Neuronal stem cell (in vitro differentiated cells): ENCODE data around the gene SYNDIG1.
A peak's percentile ranks its signal among the peaks of the same experiment; 100 is the strongest.

Source experiments
- DNase-seq: peaks from one replicate; pipeline ENCODE4 v3.0.0-alpha.2; 2013; ENCODE audit warnings: low spot score
- H2AFZ ChIP-seq: one replicate; pipeline ENCODE4 v1.6.1; 2013; ENCODE audit warnings: mild to moderate bottlenecking, low read length, inconsistent platforms
- H2AK5ac ChIP-seq: 2 replicates; pipeline ENCODE4 v1.6.1; 2013; ENCODE audit warnings: low read depth, mild to moderate bottlenecking, inconsistent platforms, low read length, moderate library complexity, mixed read lengths
- H2BK120ac ChIP-seq: 2 replicates; pipeline ENCODE4 v1.6.1; 2013; ENCODE audit warnings: low read depth, mild to moderate bottlenecking, inconsistent platforms, low read length, moderate library complexity, mixed read lengths
- H2BK12ac ChIP-seq: one replicate; pipeline ENCODE4 v1.6.1; 2013; ENCODE audit warnings: low read length, inconsistent platforms
- H2BK15ac ChIP-seq: 2 replicates; pipeline ENCODE4 v1.6.1; 2013; ENCODE audit warnings: mild to moderate bottlenecking, low read length, inconsistent platforms, mixed read lengths
- H2BK5ac ChIP-seq: one replicate; pipeline ENCODE4 v1.6.1; 2013; ENCODE audit warnings: inconsistent platforms, mild to moderate bottlenecking, low read length, moderate library complexity
- H3K14ac ChIP-seq: one replicate; pipeline ENCODE4 v1.6.1; 2013; ENCODE audit warnings: low read length, inconsistent platforms
- H3K18ac ChIP-seq: 2 replicates; pipeline ENCODE4 v1.6.1; 2013; ENCODE audit warnings: low read length, inconsistent platforms
- H3K23ac ChIP-seq: 2 replicates; pipeline ENCODE4 v1.6.1; 2013; ENCODE audit warnings: low read depth, mild to moderate bottlenecking, mixed read lengths, low read length, inconsistent platforms; ENCODE audit not compliant: poor library complexity
- H3K27ac ChIP-seq: replicated peaks from 3 replicates; pipeline ENCODE4 v1.5.1; 2013; ENCODE audit warnings: low read length, inconsistent platforms
- H3K27me3 ChIP-seq, 3 experiments: 2 replicates each; pipeline ENCODE4 v1.6.1; 2013; ENCODE audit warnings: low read length in 3 of 3, mild to moderate bottlenecking in 2 of 3, inconsistent platforms in 1 of 3, low read depth in 1 of 3, mixed read lengths in 1 of 3, moderate library complexity in 1 of 3; ENCODE audit not compliant: control insufficient read depth in 3 of 3, insufficient read depth in 3 of 3
- H3K36me3 ChIP-seq, 2 donors: replicated peaks in 1 of 2; 2 replicates each; pipeline ENCODE4 v1.6.1; 2013; ENCODE audit warnings: low read length in 2 of 2; ENCODE audit not compliant: control insufficient read depth in 2 of 2, insufficient read depth in 2 of 2
- H3K4ac ChIP-seq: 2 replicates; pipeline ENCODE4 v1.6.1; 2013; ENCODE audit warnings: inconsistent platforms, mild to moderate bottlenecking, low read length, moderate library complexity
- H3K4me1 ChIP-seq, 2 donors: 1 replicate in 1 of 2; 2 replicates in 1 of 2; pipeline ENCODE4 v1.6.1; 2013; ENCODE audit warnings: low read length in 2 of 2, low read depth in 1 of 2; ENCODE audit not compliant: control insufficient read depth in 2 of 2, insufficient read depth in 1 of 2
- H3K4me2 ChIP-seq: one replicate; pipeline ENCODE4 v1.6.1; 2013; ENCODE audit warnings: mild to moderate bottlenecking, low read length, inconsistent platforms; ENCODE audit not compliant: insufficient read depth, poor library complexity, severe bottlenecking
- H3K4me3 ChIP-seq, 2 donors: 2 replicates each; pipeline ENCODE4 v1.5.1; 2013; ENCODE audit warnings: low read length in 2 of 2, mild to moderate bottlenecking in 2 of 2, inconsistent platforms in 1 of 2, moderate library complexity in 1 of 2
- H3K79me1 ChIP-seq: one replicate; pipeline ENCODE4 v1.6.1; 2013; ENCODE audit warnings: low read depth, mild to moderate bottlenecking, inconsistent platforms, low read length, moderate library complexity
- H3K9ac ChIP-seq: one replicate; pipeline ENCODE4 v1.6.1; 2013; ENCODE audit warnings: mild to moderate bottlenecking, low read depth, low read length, inconsistent platforms; ENCODE audit not compliant: poor library complexity
- H3K9me3 ChIP-seq, 2 donors: replicated peaks in 1 of 2; 2 replicates each; pipeline versions ENCODE3 to v1.6.1; 2013; ENCODE audit warnings: low read length in 2 of 2, mild to moderate bottlenecking in 2 of 2, inconsistent platforms in 1 of 2, low read depth in 1 of 2, mixed read lengths in 1 of 2, moderate library complexity in 1 of 2; ENCODE audit not compliant: control insufficient read depth in 2 of 2, insufficient read depth in 1 of 2
- H4K8ac ChIP-seq: one replicate; pipeline ENCODE4 v1.6.1; 2013; ENCODE audit warnings: low read depth, mild to moderate bottlenecking, inconsistent platforms, low read length, moderate library complexity
- H4K91ac ChIP-seq: one replicate; pipeline ENCODE4 v1.6.1; 2013; ENCODE audit warnings: low read length, low read depth, mild to moderate bottlenecking, inconsistent platforms; ENCODE audit not compliant: poor library complexity
- WGBS, 2 donors: extraction: QIAGEN DNeasy Blood & Tissue Kit; methylation state at CpG; one replicate each; pipeline ENCODE4 v1.1.7; 2013; ENCODE audit warnings: missing lambda C conversion rate in 2 of 2, mixed read lengths in 1 of 2; ENCODE audit not compliant: insufficient read length in 2 of 2, insufficient replicate concordance in 1 of 2; ENCODE audit errors: extremely low coverage in 2 of 2; 5-methylcytosine and 5-hydroxymethylcytosine counted together

The SYNDIG1 gene

GRCh38 chr20:24560571-24561491 lies 91.4 kb downstream of the SYNDIG1 start:
- Histone ChIP-seq H3K79me1 (no peaks in the 10 kb centered on the region), H4K8ac (no peak overlapping the region), H3K23ac (no peak overlapping the region), H2BK120ac (no peak overlapping the region), H3K9me3 (peaks cover 0 to 4% of the 10 kb centered on the region in 2 donors), H3K4me3 (no peak overlapping the region), H3K18ac (no peak overlapping the region), H3K4me1 (peaks cover 0 to 3% of the 10 kb centered on the region in 2 donors), H2AK5ac (no peak overlapping the region), H3K14ac (no peak overlapping the region), H3K9ac (no peak overlapping the region), H3K27me3 (no peaks in the 10 kb centered on the region), H2BK15ac (no peak overlapping the region), H2BK12ac (no peak overlapping the region), H3K4me2 (no peak overlapping the region), H2BK5ac (no peak overlapping the region), H4K91ac (no peak overlapping the region), H3K4ac (no peak overlapping the region), H3K27ac (no peak overlapping the region), H3K36me3 (no peaks in the 10 kb centered on the region), H2AFZ (no peak overlapping the region)
- no peak for DNase-seq
- WGBS, 2 donors: no CpG with 5 or more reads among the region's 5 CpGs

GRCh38 chr20:24565835-24566351 lies 96.5 kb downstream of the SYNDIG1 start:
- Histone ChIP-seq H3K79me1 (no peaks in the 10 kb centered on the region), H3K14ac (no peak overlapping the region), H2BK15ac (no peak overlapping the region), H3K36me3 (no peaks in the 10 kb centered on the region), H3K27ac (no peak overlapping the region), H3K9ac (no peak overlapping the region), H2BK12ac (no peak overlapping the region), H4K91ac (no peak overlapping the region), H2BK120ac (no peak overlapping the region), H3K4me2 (no peak overlapping the region), H3K4me1 (peaks cover 0 to 3% of the 10 kb centered on the region in 2 donors), H3K9me3 (peaks cover 0 to 6% of the 10 kb centered on the region in 2 donors), H3K4me3 (peak overlapping the region in 1 of 2 donors; percentile 8), H2BK5ac (peak overlapping the region; percentile 43), H3K18ac (peak overlapping the region; percentile 44), H3K4ac (no peak overlapping the region), H2AK5ac (no peak overlapping the region), H3K23ac (no peak overlapping the region), H2AFZ (no peak overlapping the region), H3K27me3 (no peaks in the 10 kb centered on the region), H4K8ac (no peak overlapping the region)
- no peak for DNase-seq
- no CpG with 5 or more reads among the region's 2 CpGs for WGBS, 2 donors

GRCh38 chr20:24566656-24567055 lies 97.2 kb downstream of the SYNDIG1 start:
- no peaks in the 10 kb centered on the region for H3K36me3 ChIP-seq
- H3K9me3 ChIP-seq: peaks cover 0 to 4% of the 10 kb centered on the region in 2 donors
- no peak overlapping the region for H4K8ac ChIP-seq
- no peaks in the 10 kb centered on the region for H3K4me1 ChIP-seq
- H3K4ac ChIP-seq: no peak overlapping the region
- no CpG with 5 or more reads among the region's 7 CpGs for WGBS, 2 donors
- H3K18ac ChIP-seq: no peak overlapping the region
- no peak overlapping the region for H3K23ac ChIP-seq
- no peaks in the 10 kb centered on the region for H3K79me1 ChIP-seq
- H2BK12ac ChIP-seq: no peak overlapping the region
- H2BK5ac ChIP-seq: no peak overlapping the region
- no peak overlapping the region for H2AK5ac ChIP-seq
- H3K4me2 ChIP-seq: no peak overlapping the region
- no peak overlapping the region for H3K14ac ChIP-seq
- no peak overlapping the region for H3K9ac ChIP-seq
- no peak for DNase-seq
- no peak overlapping the region for H2AFZ ChIP-seq
- no peak overlapping the region for H3K27ac ChIP-seq
- no peak overlapping the region for H4K91ac ChIP-seq
- H2BK15ac ChIP-seq: no peak overlapping the region
- no peaks in the 10 kb centered on the region for H3K27me3 ChIP-seq
- no peak overlapping the region for H3K4me3 ChIP-seq
- no peak overlapping the region for H2BK120ac ChIP-seq

- no peak for DNase-seq
- Histone ChIP-seq H2BK12ac (no peak overlapping the region), H2BK5ac (no peak overlapping the region), H3K36me3 (no peaks in the 10 kb centered on the region), H3K4me2 (no peak overlapping the region), H3K9me3 (peaks cover 0 to 4% of the 10 kb centered on the region in 2 donors), H2AK5ac (no peak overlapping the region), H3K18ac (peak overlapping the region; percentile 29), H3K23ac (no peak overlapping the region), H3K4me1 (no peaks in the 10 kb centered on the region), H4K91ac (no peak overlapping the region), H3K9ac (no peak overlapping the region), H3K27me3 (no peaks in the 10 kb centered on the region), H2BK15ac (no peak overlapping the region), H3K14ac (no peak overlapping the region), H3K79me1 (no peaks in the 10 kb centered on the region), H3K4ac (no peak overlapping the region), H4K8ac (no peak overlapping the region), H2BK120ac (no peak overlapping the region), H3K27ac (no peak overlapping the region), H2AFZ (no peak overlapping the region), H3K4me3 (no peak overlapping the region)
- WGBS, 2 donors: no CpG with 5 or more reads among the region's 5 CpGs
Observed at GRCh38 chr20:24567508-24567907, 98.1 kb downstream of the SYNDIG1 start.
